HG03469 (cell line): ENCODE measurements around the gene ASCC2.
"Not testable (repeated sequence)": the region's sequence is repeated elsewhere in the genome, so short reads cannot be mapped to it uniquely, and the experiment has no call there.

Experiments used
- ATAC-seq: cut with Tn5 transposase; IDR thresholded peaks from one replicate; pipeline ENCODE4 v1.9.1; 2021; ENCODE audit warnings: mild to moderate bottlenecking, moderate library complexity, moderate number of reproducible peaks; ENCODE audit not compliant: unreplicated experiment

ASCC2 gene

DNA sequence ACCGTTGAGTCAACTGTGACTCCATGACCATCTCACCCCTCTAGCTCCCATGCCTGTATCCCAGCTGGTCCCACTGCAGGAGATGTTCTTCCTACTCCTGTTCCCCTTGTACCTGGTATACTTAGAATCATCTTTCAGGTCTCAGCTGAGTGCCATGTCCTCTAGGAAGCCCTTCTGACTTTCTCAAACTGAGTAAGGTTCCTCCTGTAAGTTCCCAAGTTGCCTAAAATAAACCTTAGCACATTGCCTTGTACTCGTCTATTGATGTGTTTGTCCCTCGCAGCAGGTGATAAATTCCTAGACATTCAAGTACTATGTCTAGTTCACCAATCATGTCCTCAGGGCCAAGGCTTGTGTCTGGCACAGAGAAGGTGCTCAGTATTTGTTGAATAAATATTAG lies 18.4 kb upstream of the ASCC2 start:
- ATAC-seq: no peak

DNA sequence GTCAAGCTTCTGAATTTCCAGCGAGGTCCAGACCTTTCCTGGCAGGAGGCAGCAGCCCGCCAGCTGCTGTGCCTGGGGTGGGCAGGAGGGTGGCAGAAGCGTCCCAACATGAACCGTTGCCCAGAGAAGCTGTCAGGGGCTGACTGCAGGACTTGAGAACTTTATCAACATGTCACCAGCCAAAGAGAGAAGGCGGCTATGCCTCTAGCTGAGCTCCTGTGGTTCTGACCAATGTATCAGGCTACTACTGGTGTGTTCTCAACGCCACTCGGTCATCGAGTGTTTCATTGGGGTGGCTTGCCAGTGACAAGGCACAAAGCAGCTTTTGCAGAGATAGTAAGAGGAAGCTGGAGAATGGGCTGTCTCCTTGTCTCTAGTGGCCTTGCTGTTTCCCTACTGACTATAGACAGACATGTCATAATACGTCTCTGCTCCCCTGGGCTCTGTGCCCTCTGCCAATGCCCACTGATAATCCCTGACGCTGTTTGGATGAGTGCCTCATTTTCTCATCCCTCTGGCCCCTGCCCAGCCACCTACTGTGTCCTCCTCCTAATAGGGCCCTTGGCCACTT lies 17.6 kb upstream of the ASCC2 start:
- ATAC-seq: no peak

DNA sequence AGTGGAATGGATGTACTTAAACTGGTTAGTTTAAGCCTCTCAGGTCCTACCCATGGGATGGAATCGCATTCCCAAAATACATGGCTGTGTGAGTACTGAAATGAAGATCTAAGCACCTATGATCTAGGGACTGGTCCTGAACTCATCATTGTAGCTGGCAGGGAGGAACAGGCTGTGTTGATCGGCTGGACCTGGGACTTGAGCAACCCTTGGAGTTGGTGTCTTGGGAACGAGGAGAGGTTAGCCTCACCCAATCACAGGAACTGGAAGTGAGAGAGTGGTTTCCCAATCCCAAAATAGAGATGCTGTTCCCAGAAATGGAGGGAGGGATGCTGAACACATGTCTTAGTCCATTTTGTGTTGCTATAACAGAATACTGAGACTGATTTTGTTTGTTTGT lies 16.4 kb upstream of the ASCC2 start:
- ATAC-seq: no peak

DNA sequence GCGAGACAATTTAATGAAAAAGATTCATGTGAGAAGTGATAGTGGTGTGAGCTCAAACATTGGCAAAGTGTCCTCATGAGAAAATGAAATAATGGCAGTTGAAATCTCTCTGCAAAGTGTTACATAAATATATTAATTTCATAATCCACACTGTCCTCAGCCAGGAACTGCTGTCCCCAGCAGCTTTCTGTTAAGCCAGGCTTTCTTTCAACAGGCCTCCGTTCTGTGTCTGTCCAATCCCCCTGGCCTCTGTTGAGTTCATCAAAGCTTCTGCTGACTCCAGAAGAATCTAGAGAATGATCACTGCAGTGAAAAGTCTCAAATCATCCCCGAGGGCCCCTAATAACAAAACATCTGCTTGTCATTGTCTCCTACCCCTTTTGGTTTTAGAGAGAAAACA lies 10.0 kb upstream of the ASCC2 start:
- no peak for ATAC-seq

DNA sequence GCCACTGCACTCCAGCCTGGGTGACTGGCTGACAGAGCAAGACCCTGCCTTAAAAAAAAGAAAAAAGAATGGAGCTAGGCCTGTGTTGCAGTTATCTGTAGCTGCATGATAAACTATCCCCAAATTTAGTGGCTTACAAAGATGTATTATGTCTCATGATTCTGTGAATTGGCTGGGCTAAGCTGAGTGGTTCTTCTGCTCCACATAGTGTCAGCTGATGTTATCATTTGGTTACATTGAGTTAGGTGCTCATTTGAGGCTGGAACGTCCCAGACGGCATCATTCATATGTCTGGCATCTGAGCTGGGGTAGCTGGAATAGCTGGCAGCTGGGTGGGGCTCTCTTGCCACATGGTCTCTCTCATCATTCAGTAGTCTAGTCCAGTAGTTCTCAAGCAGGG lies 8.2 kb upstream of the ASCC2 start:
- ATAC-seq: no peak

DNA sequence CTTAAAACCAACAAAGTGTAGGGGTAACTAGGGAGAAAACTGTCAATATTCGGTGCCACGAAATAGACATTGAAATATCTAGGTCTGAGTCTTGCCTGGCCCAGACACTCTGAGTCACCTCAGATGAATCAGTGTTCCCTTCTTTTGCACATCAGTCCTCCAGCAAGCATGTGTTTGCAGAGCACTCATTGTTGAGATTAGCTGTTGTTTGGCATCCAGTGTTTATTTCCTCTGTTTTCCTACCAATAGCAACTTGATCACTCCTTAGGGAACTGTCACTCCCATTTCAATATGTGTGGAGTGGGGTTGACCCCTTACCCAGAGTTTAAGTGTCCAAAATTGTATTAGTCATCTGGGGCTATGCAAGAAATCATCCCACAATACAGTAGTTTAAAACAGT lies 4.7 kb upstream of the ASCC2 start:
- ATAC-seq: no peak

DNA sequence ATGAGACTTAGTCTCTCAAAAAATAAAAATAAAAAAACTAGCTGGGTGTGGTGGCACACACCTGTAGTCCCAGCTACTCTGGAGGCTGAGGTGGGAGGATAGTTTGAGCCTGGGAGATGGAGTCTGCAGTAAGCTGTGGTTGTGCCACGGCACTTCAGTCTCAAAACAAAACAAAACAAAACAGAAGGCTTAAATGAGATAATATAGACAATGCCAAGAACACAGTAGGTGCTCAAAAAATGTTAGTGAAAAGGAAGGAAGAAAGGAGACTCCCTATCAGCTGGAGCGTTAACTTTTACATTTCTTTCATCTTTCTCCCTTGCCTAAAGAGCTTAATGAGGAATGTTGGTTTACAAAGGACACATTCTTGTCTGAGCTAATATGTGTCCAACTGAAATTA lies 4.1 kb upstream of the ASCC2 start:
- ATAC-seq: no peak

DNA sequence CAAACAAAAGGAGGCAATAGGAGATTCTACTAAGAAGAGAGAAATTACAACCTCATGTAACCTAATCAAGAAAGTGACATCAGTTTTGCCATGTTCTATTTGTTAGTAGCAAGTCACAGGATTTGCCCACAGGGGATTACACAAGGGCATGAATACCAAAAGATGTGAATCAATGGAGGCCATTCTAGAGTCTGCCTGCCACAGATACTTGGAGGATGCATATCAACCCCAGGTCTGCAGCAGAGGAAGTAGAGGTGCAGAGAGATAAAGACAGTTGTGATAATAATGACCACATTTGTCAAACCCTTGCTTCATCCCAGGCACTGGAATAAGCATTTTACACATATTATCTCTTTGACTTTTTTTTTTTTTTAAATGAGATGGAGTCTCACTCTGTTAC lies 2.4 kb upstream of the ASCC2 start:
- no peak for ATAC-seq

DNA sequence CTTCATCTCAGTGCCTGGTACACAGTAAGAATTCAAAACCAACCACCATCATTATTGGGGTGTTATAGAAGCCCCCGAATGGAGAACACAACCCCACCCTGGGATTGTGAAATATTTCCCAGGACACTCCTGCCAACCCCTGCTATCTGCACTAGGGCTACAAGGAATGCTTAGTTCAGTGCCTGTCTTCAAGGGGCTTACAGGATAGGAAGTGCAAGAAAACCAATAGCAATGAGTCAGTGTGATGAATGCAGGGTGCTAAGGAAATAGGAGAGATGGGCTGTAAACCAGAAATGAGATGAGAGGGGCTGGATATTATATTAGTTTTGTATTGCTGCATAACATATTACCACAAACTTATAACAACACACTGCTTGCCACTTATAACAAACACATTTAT lies 965 bp upstream of the ASCC2 start:
- no peak for ATAC-seq

DNA sequence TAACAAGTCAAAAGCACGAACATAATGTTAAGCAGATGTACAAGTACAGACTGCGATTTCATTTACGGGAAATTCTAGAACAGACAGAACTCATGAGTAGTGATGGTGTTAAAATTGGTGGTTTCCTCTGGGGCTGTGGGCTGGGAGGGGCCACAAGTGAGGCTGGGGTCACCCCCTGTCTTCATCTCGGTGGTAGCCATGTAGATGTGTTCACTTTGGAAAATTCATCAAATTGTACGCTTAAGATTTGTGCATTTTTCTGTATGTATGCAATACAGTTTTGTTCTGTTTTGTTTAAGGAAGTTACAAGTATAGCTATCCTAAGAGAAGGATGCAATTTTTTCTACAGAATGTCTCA lies 504 bp upstream of the ASCC2 start:
- no peak for ATAC-seq

DNA sequence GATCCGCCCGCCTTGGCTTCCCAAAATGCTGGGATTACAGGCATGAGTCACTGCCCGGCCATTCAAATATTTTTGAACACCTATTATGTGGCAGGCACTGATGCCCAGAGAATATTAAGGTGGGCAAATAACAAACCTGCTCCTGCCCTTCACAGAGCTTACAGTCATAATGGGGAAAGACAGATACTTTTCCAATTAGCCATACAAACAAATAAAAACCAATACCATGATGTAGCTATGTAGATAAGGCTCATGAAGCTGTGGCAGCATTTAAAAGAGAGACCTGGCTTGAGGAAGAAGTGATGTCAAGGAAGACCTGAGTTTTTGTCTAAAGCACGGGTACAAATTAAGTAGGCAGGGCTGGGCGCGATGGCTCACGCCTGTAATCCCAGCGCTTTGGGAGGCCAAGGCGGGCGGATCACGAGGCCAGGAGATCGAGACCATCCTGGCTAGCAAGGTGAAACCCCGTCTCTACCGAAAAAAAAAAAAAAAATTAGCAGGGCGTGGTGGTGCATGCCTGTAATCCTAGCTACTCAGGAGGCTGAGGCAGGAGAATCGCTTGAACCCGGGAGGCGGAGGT lies 1.2 kb downstream of the ASCC2 start:
- ATAC-seq: not testable (repeated sequence)

DNA sequence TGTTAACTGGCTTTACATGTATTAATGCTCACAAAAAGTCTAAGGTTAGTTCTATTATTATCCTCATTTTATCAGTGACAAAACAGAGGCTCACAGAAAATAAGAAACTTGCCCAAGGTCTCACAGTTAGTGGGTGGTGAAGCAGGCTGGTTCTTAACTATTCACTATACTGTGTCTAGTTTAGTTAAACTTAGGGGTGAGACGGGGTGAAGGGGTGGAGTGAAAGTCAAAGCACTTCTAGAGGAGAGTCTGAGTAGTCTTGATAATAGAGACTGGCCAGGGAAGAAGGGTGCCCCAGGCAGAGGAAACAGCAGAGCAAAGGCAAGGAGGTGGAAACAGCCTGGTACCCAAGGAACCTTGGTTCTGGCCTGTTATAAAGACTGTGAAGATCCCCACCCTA lies 4.0 kb downstream of the ASCC2 start:
- no peak for ATAC-seq

DNA sequence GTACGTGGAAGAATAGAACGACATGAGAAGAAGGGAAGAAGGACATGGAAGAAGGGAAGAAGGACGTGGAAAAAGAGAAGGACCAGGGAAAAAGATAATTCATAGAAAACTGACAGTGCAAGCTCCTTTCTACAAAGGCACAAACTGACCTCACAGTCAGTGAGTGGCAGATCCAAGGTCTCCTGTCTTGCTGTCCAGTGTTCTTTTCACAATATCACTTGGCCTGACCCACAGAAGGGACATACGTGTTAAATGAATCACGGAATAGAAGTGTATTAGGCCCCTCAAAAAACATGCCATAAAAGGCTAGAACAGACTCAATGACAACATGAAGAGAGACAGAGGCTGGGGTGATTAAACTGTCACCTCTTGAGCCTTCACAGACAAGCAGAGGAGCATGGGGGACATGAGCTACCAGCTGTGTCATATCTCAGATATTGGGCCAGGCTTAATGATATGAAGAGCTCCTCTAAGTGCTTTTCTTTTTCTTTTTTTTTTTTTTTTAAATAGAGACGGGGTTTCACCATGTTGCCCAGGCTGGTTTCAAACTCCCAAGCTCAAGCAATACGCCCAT lies 4.6 kb downstream of the ASCC2 start:
- no peak for ATAC-seq

DNA sequence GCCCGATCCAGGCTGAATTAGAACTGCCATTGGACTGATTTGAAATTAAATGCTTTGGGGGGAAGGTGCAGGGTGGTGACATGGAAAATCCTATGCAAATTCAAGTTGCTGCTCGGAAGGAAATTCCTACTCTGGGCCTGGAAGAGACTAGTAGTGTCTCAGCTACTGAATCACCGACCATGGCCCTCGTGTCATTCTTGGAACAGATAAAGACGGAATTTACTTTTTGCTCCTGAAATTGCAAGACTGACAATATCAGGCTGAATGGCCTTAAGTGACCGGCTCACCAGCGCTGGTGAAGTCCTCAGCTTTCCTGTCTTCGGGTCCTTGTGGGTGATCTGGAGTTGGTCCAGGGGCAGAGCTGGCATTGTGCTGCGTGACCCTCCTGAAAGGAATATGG lies 6.1 kb downstream of the ASCC2 start:
- no peak for ATAC-seq

DNA sequence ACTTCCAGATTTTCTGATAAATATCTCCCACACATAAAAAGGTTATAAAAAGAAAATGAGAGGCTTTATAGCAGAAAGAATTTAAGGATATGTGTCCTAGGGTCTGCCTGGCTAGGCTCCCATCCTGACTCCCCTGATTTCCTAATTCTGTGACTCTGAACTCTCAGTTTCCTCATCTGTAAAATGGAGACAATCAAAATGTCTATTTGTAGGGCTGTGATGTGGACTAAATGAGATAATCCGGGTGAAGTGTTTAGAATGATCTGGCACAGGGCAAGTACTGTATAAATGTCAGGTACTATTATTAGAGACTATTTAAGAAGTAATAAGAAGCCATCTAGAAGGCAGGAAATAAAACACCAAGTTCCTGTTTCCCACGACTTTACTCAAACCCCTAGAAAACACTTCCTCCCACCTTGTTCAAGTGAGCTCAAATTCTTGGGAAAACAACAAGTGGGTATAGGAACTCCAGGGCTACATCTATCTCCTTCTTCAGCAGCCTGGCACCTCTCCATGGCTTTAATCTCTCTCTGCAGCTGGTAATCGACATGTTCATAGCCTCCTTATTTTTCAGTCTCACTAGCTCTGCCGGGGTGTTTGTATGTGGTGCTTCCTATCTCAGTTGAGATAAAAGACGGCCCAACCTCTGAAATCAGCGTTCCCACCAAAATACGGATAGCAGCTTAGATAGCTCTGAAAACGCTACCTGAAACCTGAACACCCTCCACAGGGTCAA lies 6.7 kb downstream of the ASCC2 start:
- ATAC-seq: no peak

DNA sequence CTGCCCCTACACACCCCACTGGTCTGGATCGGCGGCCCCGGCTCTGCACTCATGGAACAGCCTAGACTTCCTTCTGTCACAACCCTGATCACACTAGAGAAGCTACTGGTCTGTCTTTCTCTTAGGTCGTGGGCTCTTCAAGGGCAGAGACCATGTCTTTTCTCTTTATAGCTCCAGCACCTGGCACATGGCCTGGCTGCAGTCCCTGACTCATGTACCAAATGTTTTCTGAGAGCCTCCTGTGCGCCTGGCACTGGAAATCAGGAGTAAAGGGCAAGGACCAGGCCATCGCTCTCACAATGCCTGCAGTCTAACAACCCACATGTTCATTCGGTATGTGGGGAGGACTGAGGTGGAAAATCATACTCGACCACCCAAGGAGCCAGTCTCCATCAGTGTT lies 7.5 kb downstream of the ASCC2 start:
- ATAC-seq: no peak

DNA sequence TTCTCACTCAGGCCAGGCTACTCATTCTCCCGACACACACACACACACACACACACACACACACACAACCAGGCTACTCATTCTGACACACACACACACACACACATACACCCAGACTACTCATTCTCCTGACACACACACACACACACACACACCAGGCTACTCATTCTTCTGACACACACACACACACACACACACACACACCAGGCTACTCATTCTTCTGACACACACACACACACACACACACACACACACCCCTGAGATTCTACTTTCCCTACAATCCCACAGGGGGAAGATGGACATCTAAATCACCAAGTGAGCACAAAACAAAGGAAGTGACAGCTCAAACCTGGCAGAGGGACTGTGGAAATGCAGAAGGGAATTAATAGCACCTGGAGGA lies 10.3 kb downstream of the ASCC2 start:
- ATAC-seq: not testable (repeated sequence)

DNA sequence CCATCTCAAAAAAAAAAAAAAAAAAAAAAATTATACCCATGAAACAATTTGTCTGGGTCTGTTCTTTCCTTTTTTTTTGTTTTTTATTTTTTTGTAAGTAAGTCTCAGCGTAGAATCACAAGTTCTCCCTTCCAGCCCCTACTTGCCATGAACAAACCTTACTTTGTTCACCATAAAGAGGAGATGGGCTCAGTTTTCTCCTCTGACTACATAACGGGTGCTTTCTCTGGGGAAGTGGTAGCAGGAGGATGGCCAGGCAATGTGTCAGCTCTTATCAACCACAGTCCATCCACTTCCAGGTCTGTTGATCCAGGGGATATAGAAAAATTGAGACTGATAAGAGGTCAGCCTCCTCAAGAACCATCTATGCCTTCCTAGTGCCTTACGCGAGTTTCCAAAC lies 11.0 kb downstream of the ASCC2 start:
- ATAC-seq: no peak

DNA sequence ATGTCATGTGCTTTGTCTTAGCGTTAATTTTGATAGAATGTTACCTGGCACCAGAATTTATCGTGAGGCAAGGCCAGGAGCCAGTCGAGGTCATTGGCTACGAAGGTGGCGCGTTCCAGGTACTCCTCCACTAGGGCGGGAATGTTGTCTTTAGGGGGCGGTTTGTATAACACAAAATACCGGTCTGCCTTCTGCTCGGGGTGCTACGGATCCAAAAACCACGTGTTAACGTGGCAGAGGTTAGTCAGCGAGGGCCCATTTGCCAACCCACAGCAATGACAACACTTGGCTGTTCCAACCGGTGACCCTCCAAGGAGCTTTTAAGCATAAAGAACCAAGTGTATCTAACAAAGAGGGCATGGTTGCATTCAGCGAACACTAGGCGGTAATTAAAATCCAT lies 12.5 kb downstream of the ASCC2 start:
- ATAC-seq: no peak

DNA sequence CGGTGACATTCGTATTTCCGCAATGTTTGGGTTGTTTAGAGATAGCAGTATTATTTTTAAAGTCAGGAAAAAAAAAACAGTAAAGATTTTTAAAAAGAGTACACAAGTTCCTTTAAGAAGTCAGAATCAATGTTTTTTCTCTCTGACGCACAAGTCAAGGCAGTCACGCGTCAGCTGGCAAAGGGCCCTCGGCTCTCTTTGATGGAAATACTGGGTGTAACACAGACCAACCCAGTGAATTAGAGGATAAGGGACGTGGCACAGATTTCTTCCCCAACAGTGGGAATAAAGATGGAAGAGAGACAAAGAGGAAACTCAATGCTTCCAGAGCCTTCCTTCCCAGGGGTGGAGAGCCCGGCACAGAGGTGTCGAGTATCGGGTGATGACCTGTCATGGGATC lies 13.4 kb downstream of the ASCC2 start:
- ATAC-seq: no peak

DNA sequence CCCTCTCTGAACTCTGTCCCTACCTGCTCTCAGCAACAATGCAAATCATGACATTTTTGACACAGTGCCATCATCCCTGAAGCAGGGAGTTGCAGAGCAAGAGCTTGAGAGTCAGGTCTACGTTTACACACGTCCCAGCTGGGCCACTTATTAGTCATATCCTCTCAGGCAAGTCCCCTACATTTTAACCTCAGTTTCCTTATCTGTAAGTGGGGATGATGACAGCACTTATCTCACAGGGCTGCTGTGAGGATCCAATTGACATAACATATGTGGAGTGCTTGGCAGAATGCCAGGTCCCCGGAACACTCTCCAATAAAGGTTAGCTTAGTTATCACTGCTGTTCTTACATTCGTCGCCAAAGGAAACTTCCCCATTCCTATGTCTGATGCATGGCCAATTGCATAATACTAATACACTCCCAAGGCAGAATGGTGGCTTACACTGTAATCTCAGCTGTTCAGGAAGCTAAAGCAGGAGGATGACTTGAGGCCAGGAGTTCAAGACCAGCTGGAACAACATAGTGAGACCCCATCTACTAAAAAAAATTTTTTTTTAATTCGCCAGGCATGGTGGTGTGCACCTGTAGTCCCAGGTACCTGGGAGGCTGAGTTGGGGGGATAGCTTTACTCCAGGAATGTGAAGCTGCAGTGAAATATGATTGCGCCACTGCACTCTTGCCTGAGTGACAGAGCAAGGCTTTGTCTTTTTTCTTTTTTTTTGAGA lies 16.6 kb downstream of the ASCC2 start:
- peak; percentile 74 for ATAC-seq

DNA sequence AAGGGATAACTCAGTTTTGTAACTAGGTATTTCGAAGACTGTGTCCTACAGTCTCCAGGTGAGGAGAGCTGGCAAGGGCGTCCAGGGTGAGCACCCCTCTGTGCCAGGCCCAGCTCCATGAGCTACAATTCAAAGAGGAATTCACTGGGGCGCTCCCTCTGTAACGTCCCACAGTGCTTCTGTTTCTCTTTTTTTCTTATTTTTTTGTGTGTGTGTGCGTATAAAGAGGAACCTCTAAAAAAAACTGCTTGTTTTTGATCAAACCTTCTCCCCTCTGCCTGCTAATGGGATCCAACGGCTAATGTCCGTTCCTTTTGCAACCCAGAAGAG lies 17.1 kb downstream of the ASCC2 start:
- ATAC-seq: no peak
